Measurements from ENCODE around the gene ST13. TPM values are rescaled to one million over a fixed set of nuclear protein-coding genes. Genes with fewer than 3 reads are reported as not detected.

The ST13 gene
- total and polyA plus RNA-seq, 11 donors: 40.0 to 231 (median 202) TPM

- ATAC-seq (peak; percentile 86 to 92 (median 88)), DNase-seq (peak in 3 of 5 donors; percentile 15 to 62 (median 31))
- Histone ChIP-seq H3K27ac (peak overlapping the region in 4 of 12 donors; percentile 22 to 62 (median 52)), H3K36me3 (peaks cover 0 to 50% (median 29%) of the 10 kb centered on the region in 9 donors), H3K4me3 (no peak overlapping the region), H3K27me3 (no peaks in the 10 kb centered on the region), H3K4me1 (peaks cover 0 to 10% (median 0%) of the 10 kb centered on the region in 12 donors), H3K9me3 (no peaks in the 10 kb centered on the region)
- WGBS, 4 donors: 58 to 62% (median 60%) methylated on average over 4 of the region's 4 CpGs
- no peak for TF ChIP-seq POLR2A (IDR thresholded peaks at IDR 0.05)
- TF ChIP-seq, protein P1, sequence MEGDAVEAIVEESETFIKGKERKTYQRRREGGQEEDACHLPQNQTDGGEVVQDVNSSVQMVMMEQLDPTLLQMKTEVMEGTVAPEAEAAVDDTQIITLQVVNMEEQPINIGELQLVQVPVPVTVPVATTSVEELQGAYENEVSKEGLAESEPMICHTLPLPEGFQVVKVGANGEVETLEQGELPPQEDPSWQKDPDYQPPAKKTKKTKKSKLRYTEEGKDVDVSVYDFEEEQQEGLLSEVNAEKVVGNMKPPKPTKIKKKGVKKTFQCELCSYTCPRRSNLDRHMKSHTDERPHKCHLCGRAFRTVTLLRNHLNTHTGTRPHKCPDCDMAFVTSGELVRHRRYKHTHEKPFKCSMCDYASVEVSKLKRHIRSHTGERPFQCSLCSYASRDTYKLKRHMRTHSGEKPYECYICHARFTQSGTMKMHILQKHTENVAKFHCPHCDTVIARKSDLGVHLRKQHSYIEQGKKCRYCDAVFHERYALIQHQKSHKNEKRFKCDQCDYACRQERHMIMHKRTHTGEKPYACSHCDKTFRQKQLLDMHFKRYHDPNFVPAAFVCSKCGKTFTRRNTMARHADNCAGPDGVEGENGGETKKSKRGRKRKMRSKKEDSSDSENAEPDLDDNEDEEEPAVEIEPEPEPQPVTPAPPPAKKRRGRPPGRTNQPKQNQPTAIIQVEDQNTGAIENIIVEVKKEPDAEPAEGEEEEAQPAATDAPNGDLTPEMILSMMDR (IDR thresholded peaks at IDR 0.05): no peak
- intact Hi-C loops (cut with DNase I): loop anchor here in 1 of 10 donors (10.0 kb wide), 1 partner anchor 210 kb away; no protein-coding TSS in a partner anchor
Observed at GRCh38 chr22:40894417-40894816, 38.0 kb upstream of the ST13 start.

- Histone ChIP-seq H3K27me3 (no peaks in the 10 kb centered on the region), H3K4me3 (no peak overlapping the region), H3K4me1 (peaks cover 0 to 6% (median 0%) of the 10 kb centered on the region in 12 donors), H3K36me3 (peaks cover 0 to 80% (median 64%) of the 10 kb centered on the region in 9 donors), H3K9me3 (no peaks in the 10 kb centered on the region), H3K27ac (no peak overlapping the region)
- intact Hi-C loops (cut with DNase I): loop anchor here in 1 of 10 donors (10.0 kb wide), 1 partner anchor 206 kb away; no protein-coding TSS in a partner anchor
- ATAC-seq (no peak), DNase-seq (no peak)
- TF ChIP-seq POLR2A (IDR thresholded peaks at IDR 0.05): no peak
- TF ChIP-seq, protein P1 (IDR thresholded peaks at IDR 0.05): no peak
- 89 to 99% (median 94%) methylated on average over 3 of the region's 3 CpGs for WGBS, 4 donors
Observed at GRCh38 chr22:40890881-40891280, 34.4 kb upstream of the ST13 start.

DNA sequence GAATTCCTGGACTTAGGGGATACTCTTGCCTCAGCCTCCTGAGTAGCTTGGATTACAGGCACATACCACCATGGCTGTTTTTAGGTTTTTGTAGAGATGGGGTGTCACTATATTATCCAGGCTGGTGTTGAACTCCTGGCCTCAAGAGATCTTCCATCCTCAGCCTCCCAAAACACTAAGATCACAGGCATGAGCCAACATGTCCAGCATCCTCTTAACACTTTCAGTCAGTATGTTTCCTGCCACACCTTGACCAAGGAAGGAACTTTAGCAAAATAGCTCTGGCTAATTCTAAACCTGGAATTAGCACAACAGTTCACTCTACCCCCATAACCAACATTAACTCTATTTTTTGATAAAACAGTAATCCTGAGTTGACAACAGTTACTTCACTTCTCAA is 32.7 kb upstream of the ST13 start:
- ATAC-seq (no peak), DNase-seq (no peak)
- Histone ChIP-seq H3K36me3 (peaks cover 0 to 91% (median 82%) of the 10 kb centered on the region in 9 donors), H3K27ac (no peak overlapping the region), H3K4me3 (no peak overlapping the region), H3K9me3 (no peaks in the 10 kb centered on the region), H3K4me1 (peaks cover 0 to 6% (median 0%) of the 10 kb centered on the region in 12 donors), H3K27me3 (no peaks in the 10 kb centered on the region)
- intact Hi-C loops (cut with DNase I): no loop called here
- TF ChIP-seq POLR2A (IDR thresholded peaks at IDR 0.05): no peak
- TF ChIP-seq, protein P1 (IDR thresholded peaks at IDR 0.05): no peak

GRCh38 chr22:40878922-40879321 is 22.5 kb upstream of the ST13 start:
- H3K4me3 ChIP-seq: no peak overlapping the region
- no peaks in the 10 kb centered on the region for H3K9me3 ChIP-seq
- no peaks in the 10 kb centered on the region for H3K27me3 ChIP-seq
- ATAC-seq (no peak), DNase-seq (no peak)
- TF ChIP-seq, protein P1 (IDR thresholded peaks at IDR 0.05): no peak
- TF ChIP-seq POLR2A (IDR thresholded peaks at IDR 0.05): no peak
- H3K36me3 ChIP-seq: peaks cover 0 to 83% (median 32%) of the 10 kb centered on the region in 9 donors
- WGBS, 4 donors: 86 to 93% (median 90%) methylated on average over 2 of the region's 2 CpGs
- no peaks in the 10 kb centered on the region for H3K4me1 ChIP-seq
- H3K27ac ChIP-seq: no peak overlapping the region
- intact Hi-C loops (cut with DNase I): no loop called here
